ENCODE data around the gene EGFR.

Gene EGFR

GRCh38 chr7:55190511-55191160 lies 171.8 kb downstream of the EGFR start:
- TF ChIP-seq CTCF (IDR thresholded peaks at IDR 0.05; ENCODE audit: low read length), result no peak
- no peak for TF ChIP-seq EZH2 (IDR thresholded peaks at IDR 0.05; ENCODE audit: borderline replicate concordance, low read length)
- Histone ChIP-seq H3K27ac (ENCODE audit: low read depth, low read length, poor library complexity, severe bottlenecking) (no peak overlapping the region), H3K9ac (ENCODE audit: low read length) (no peak overlapping the region), H3K4me2 (ENCODE audit: low read length) (no peak overlapping the region), H3K9me2 (ENCODE audit: low read depth, low read length) (no peaks in the 10 kb centered on the region), H3K4me1 (ENCODE audit: insufficient read depth, low read length, severe bottlenecking) (no peaks in the 10 kb centered on the region), H3K36me3 (ENCODE audit: insufficient read depth, low read length) (no peaks in the 10 kb centered on the region), H4K20me1 (ENCODE audit: insufficient read depth, low read length) (no peaks in the 10 kb centered on the region), H3K79me2 (ENCODE audit: insufficient read depth, low read length) (no peaks in the 10 kb centered on the region), H3K27me3 (ENCODE audit: insufficient read depth, low read length) (no peaks in the 10 kb centered on the region; the same call in 1 of the 2 replicates), H3K9me3 (ENCODE audit: low read length) (no peaks in the 10 kb centered on the region), H2AFZ (ENCODE audit: low read length) (no peak overlapping the region), H3F3A (ENCODE audit: insufficient read depth, low read length) (no peaks in the 10 kb centered on the region), H3K4me3 (ENCODE audit: low read depth, low read length, poor library complexity, severe bottlenecking) (no peak overlapping the region)

GRCh38 chr7:55191161-55191925 lies 172.5 kb downstream of the EGFR start:
- Histone ChIP-seq H3K9ac (ENCODE audit: low read length) (no peak overlapping the region), H3K4me1 (ENCODE audit: insufficient read depth, low read length, severe bottlenecking) (no peaks in the 10 kb centered on the region), H2AFZ (ENCODE audit: low read length) (no peak overlapping the region), H3K9me3 (ENCODE audit: low read length) (no peaks in the 10 kb centered on the region), H3K4me3 (ENCODE audit: low read depth, low read length, poor library complexity, severe bottlenecking) (no peak overlapping the region), H3K36me3 (ENCODE audit: insufficient read depth, low read length) (no peaks in the 10 kb centered on the region), H3K4me2 (ENCODE audit: low read length) (no peak overlapping the region), H3K27ac (ENCODE audit: low read depth, low read length, poor library complexity, severe bottlenecking) (no peak overlapping the region), H3K79me2 (ENCODE audit: insufficient read depth, low read length) (no peaks in the 10 kb centered on the region), H4K20me1 (ENCODE audit: insufficient read depth, low read length) (no peaks in the 10 kb centered on the region), H3F3A (ENCODE audit: insufficient read depth, low read length) (no peaks in the 10 kb centered on the region), H3K9me2 (ENCODE audit: low read depth, low read length) (no peaks in the 10 kb centered on the region), H3K27me3 (ENCODE audit: insufficient read depth, low read length) (no peaks in the 10 kb centered on the region)
- TF ChIP-seq EZH2 (IDR thresholded peaks at IDR 0.05; ENCODE audit: borderline replicate concordance, low read length), result no peak
- no peak for TF ChIP-seq CTCF (IDR thresholded peaks at IDR 0.05; ENCODE audit: low read length)

GRCh38 chr7:55191926-55192692 lies 173.3 kb downstream of the EGFR start:
- no peaks in the 10 kb centered on the region for H3K9me3 ChIP-seq (ENCODE audit: low read length)

More at GRCh38 chr7:55191926-55192692, 173.3 kb downstream of the EGFR start:
- H3K4me3 ChIP-seq (ENCODE audit: low read depth, low read length, poor library complexity, severe bottlenecking), result no peak overlapping the region
- no peaks in the 10 kb centered on the region for H3K36me3 ChIP-seq (ENCODE audit: insufficient read depth, low read length)
- H4K20me1 ChIP-seq (ENCODE audit: insufficient read depth, low read length), result no peaks in the 10 kb centered on the region
- H3K9me2 ChIP-seq (ENCODE audit: low read depth, low read length), result no peaks in the 10 kb centered on the region
- H2AFZ ChIP-seq (ENCODE audit: low read length), result no peak overlapping the region
- TF ChIP-seq CTCF (IDR thresholded peaks at IDR 0.05; ENCODE audit: low read length), result no peak
- TF ChIP-seq EZH2 (IDR thresholded peaks at IDR 0.05; ENCODE audit: borderline replicate concordance, low read length), result no peak
- H3K4me1 ChIP-seq (ENCODE audit: insufficient read depth, low read length, severe bottlenecking), result no peaks in the 10 kb centered on the region
- H3K27ac ChIP-seq (ENCODE audit: low read depth, low read length, poor library complexity, severe bottlenecking), result no peak overlapping the region
- no peaks in the 10 kb centered on the region for H3F3A ChIP-seq (ENCODE audit: insufficient read depth, low read length)
- H3K79me2 ChIP-seq (ENCODE audit: insufficient read depth, low read length), result no peaks in the 10 kb centered on the region
- no peaks in the 10 kb centered on the region for H3K27me3 ChIP-seq (ENCODE audit: insufficient read depth, low read length)
- H3K4me2 ChIP-seq (ENCODE audit: low read length), result no peak overlapping the region
- no peak overlapping the region for H3K9ac ChIP-seq (ENCODE audit: low read length)

Measured in OCI-LY1 (cell line).